ENCODE measurements around the gene EHBP1.

The EHBP1 gene

DNA sequence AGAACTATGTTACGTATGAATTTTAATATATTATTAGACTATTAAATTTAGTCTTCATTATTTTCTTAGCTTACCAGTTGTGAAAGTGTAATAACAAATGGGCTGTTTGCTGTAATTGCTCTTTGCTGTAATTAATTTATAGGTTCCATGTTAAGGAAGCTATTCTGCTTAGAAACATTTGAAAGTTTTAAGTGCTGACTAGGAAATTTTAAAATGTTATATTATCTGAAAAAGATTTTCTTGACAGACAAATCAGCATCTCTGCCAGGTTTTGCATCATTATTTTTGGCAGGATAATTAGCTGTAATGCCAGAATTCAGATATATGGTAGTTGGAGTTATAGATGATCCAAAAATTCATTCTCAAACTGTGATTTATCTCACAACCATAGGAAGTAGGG is 387.3 kb downstream of the EHBP1 start:
- DNase-seq, result no peak

DNA sequence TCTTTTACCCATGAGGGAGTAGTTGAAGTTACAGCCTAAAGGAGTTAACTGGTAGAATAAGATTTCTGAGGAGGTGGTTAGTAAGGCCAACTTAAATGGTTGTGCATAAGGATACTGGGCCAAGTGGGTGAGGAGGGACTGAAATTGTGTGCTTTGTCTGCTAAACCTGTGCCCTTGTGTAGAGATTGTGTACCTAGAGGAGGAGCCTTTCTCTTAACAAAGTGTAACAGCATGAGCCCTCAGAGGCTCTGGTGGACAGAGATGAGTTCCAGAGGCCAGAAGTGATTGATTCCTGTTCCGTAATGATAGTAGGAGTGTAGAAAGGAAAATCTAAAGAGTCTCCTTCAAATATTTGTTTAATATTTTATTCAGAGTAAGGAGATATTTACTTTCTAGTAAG is 388.0 kb downstream of the EHBP1 start:
- DNase-seq, result no peak

Measured in activated CD4-positive, alpha-beta T cell treated with anti-CD3 and anti-CD28 coated beads for 4 hours (primary cell).